ENCODE measurements around the gene FAM184B.

DNA sequence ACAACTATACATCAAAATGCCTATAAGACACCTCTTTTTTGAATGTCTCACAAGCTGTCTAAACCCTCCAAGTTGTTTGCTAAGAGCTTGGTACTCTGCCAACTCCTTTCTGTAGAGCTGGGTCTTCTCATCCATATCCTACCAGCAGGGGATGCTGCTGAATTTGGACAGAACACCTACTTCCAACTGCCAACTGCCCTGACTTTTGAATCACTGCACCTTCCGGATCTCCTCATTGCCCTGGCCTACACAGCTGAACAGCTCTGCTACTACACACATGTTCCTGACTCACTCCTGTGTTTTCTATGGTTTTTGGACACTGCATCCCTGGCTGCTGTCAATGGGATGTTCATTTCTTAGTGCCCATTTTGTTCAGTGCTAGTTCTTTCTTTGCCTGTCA lies 18.7 kb downstream of the FAM184B start:
- TF ChIP-seq, protein P1, sequence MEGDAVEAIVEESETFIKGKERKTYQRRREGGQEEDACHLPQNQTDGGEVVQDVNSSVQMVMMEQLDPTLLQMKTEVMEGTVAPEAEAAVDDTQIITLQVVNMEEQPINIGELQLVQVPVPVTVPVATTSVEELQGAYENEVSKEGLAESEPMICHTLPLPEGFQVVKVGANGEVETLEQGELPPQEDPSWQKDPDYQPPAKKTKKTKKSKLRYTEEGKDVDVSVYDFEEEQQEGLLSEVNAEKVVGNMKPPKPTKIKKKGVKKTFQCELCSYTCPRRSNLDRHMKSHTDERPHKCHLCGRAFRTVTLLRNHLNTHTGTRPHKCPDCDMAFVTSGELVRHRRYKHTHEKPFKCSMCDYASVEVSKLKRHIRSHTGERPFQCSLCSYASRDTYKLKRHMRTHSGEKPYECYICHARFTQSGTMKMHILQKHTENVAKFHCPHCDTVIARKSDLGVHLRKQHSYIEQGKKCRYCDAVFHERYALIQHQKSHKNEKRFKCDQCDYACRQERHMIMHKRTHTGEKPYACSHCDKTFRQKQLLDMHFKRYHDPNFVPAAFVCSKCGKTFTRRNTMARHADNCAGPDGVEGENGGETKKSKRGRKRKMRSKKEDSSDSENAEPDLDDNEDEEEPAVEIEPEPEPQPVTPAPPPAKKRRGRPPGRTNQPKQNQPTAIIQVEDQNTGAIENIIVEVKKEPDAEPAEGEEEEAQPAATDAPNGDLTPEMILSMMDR (conservative IDR thresholded peaks at IDR 0.05; ENCODE audit: low read depth, low read length) = peak; percentile 41
- TF ChIP-seq MXI1 (IDR thresholded peaks at IDR 0.05; ENCODE audit: borderline replicate concordance, low read depth, low read length) (no peak), POLR2A (IDR thresholded peaks at IDR 0.05; ENCODE audit: low read depth, low read length) (no peak), SMC3 (IDR thresholded peaks at IDR 0.05; ENCODE audit: low read depth, low read length) (peak; percentile 31; the same call in 1 of the 2 replicates), ELK1 (IDR thresholded peaks at IDR 0.05; ENCODE audit: borderline replicate concordance, low read depth, low read length) (no peak), FOS (IDR thresholded peaks at IDR 0.05; ENCODE audit: low read depth, low read length) (no peak)
